Right atrium auricular region (tissue), 2 donors: ENCODE measurements around the gene SIL1. TPM values are rescaled to one million over a fixed set of nuclear protein-coding genes. Genes with fewer than 3 reads are reported as not detected.

Source experiments
- DNase-seq: peaks from one replicate; pipeline ENCODE4 v3.0.0-alpha.2; 2019; ENCODE audit warnings: low spot score
- H3K27ac ChIP-seq, 2 donors: fragments of 200-600 bp; sonication (generic); 1 replicate in 1 of 2; 2 replicates in 1 of 2; pipeline ENCODE4 v1.5.1; 2016 to 2019
- H3K27me3 ChIP-seq, 2 donors: fragments of 200-600 bp; sonication (generic); one replicate each; pipeline versions ENCODE4 v1.5.1 to v1.6.0; 2017 to 2019
- H3K36me3 ChIP-seq: fragments of 200-600 bp; sonication (generic); one replicate; pipeline ENCODE4 v1.5.1; 2016
- H3K4me1 ChIP-seq, 2 donors: fragments of 200-600 bp; sonication (generic); one replicate each; pipeline versions ENCODE4 v1.5.1 to v1.6.0; 2017 to 2019
- H3K4me3 ChIP-seq, 2 donors: fragments of 200-600 bp; sonication (generic); 1 replicate in 1 of 2; 2 replicates in 1 of 2; pipeline ENCODE4 v1.5.1; 2017 to 2019; ENCODE audit warnings: mild to moderate bottlenecking in 1 of 2, moderate library complexity in 1 of 2
- H3K9me3 ChIP-seq, 2 donors: fragments of 200-600 bp; sonication (generic); one replicate each; pipeline ENCODE4 v1.5.1; 2019
- total RNA-seq, 2 donors: library from RNA; depleted of rRNA; stranded (reverse); fragments of >200 nt; gene quantifications; one replicate each; pipeline ENCODE4 v1.1.0, GENCODE V29; 2016
- TF ChIP-seq, protein P1 (sequence below), 2 donors: fragments of 200-600 bp; sonication (generic); IDR thresholded peaks; one replicate each; pipeline ENCODE4 v1.5.1; 2019; ENCODE audit warnings: antibody characterized with exemption in 2 of 2

The SIL1 gene
- total RNA-seq, 2 donors from 2014 or later: 32.7 to 41.3 TPM

DNA sequence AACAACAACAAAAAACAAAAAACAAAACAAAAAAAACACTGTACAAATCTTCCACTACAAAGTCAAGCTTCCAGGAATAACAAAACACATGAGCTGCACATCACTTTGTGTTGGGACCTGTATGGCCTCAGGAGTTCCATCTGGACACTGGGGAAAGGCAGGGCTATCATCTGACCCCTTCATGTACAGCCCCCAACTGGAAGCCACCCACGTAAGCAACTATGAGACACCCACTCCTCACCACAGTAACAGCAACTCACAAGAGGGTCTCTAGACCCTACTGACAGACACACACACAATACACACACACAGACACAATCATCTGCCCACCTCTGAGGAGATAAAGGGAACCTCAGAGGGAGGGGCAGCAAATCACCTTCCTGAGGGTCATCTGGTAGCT lies 241.4 kb downstream of the SIL1 start:
- H3K27ac ChIP-seq: no peak overlapping the region
- no peak for DNase-seq
- TF ChIP-seq, protein P1, sequence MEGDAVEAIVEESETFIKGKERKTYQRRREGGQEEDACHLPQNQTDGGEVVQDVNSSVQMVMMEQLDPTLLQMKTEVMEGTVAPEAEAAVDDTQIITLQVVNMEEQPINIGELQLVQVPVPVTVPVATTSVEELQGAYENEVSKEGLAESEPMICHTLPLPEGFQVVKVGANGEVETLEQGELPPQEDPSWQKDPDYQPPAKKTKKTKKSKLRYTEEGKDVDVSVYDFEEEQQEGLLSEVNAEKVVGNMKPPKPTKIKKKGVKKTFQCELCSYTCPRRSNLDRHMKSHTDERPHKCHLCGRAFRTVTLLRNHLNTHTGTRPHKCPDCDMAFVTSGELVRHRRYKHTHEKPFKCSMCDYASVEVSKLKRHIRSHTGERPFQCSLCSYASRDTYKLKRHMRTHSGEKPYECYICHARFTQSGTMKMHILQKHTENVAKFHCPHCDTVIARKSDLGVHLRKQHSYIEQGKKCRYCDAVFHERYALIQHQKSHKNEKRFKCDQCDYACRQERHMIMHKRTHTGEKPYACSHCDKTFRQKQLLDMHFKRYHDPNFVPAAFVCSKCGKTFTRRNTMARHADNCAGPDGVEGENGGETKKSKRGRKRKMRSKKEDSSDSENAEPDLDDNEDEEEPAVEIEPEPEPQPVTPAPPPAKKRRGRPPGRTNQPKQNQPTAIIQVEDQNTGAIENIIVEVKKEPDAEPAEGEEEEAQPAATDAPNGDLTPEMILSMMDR (IDR thresholded peaks at IDR 0.05): no peak
- no peaks in the 10 kb centered on the region for H3K36me3 ChIP-seq
- H3K9me3 ChIP-seq: no peaks in the 10 kb centered on the region
- no peak overlapping the region for H3K4me3 ChIP-seq
- H3K27me3 ChIP-seq: no peaks in the 10 kb centered on the region
- H3K4me1 ChIP-seq: peaks cover 0 to 43% of the 10 kb centered on the region in 2 donors

- Histone ChIP-seq H3K4me3 (no peak overlapping the region), H3K4me1 (peaks cover 0 to 53% of the 10 kb centered on the region in 2 donors), H3K27me3 (no peaks in the 10 kb centered on the region), H3K27ac (peak overlapping the region; percentile 85 to 94), H3K36me3 (no peaks in the 10 kb centered on the region), H3K9me3 (no peaks in the 10 kb centered on the region)
- no peak for DNase-seq
- TF ChIP-seq, protein P1 (IDR thresholded peaks at IDR 0.05): no peak
Observed at GRCh38 chr5:138955671-138956295, 242.4 kb downstream of the SIL1 start.

DNA sequence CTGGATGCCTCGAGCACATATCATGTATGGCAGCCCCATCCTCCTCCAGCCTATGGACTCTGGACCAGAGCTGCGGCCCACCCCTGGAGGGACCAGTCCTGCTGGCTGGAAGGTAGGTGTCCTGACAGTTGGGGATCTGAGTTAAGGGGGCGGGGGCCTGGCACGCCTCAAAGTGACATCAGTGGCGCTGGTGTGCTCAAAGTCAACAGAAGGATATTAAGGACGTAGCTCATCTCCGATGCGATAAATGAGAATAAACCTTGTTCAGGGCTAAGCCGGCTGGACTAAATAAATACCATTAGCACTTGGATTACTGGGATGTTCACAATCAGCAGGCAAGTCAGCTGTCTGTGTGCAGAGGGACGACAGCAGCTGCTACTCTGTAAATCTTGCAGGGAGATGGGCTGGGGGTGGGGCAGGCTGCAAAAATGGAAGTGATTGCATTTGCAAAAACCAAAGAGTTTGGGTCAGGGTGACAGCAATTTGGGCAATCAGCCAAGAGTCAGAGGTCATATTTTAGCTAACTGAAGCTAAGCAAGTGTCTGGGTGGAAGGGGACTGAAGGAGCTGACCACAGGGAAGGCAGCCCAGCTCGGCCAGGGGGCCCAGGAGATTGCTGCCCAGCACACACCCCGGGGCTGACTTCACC lies 243.0 kb downstream of the SIL1 start:
- DNase-seq: no peak

DNA sequence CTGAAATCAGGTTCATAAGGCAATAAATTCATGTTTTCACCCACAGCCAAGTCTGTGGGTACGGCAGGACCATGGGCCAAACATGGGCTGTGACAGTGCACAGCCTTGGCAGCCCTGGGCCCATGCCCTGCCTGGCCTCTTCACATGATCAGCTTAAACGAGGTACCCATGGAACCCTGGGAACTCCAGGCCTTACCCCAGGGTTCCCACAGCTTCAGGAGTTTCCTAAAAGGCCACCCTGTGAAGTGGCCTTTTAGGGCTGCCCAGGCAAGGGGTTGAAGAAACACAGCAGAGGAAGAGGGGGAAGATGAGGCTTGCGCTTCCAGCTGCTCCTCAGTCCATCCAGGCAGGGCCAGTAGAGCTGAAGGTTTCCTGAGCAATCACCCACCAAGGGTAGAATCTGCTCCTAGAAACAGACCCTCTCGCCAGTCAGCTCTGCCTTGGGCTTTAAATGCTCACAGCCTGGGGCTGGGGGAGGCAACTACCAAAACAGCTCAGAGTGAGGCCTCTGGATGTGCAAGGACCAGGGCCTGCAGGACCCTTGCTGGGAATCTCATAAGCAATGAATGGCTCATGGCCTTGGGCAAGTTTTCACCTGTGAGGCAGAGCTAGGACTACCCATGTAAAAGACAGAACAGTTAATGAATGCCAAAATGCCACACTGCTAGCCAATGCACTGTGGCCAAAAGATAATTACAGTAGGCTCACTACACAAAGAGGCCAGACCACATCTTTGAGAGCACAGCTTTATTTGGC lies 243.7 kb downstream of the SIL1 start:
- H3K27me3 ChIP-seq: no peaks in the 10 kb centered on the region
- H3K36me3 ChIP-seq: no peaks in the 10 kb centered on the region
- peaks cover 0 to 66% of the 10 kb centered on the region in 2 donors for H3K4me1 ChIP-seq
- DNase-seq: no peak
- TF ChIP-seq, protein P1 (IDR thresholded peaks at IDR 0.05): no peak
- no peak overlapping the region for H3K4me3 ChIP-seq
- no peaks in the 10 kb centered on the region for H3K9me3 ChIP-seq
- peak overlapping the region; percentile 85 to 94 for H3K27ac ChIP-seq

More for the DNA sequence above, 243.0 kb downstream of the SIL1 start:
- H3K9me3 ChIP-seq: no peaks in the 10 kb centered on the region
- peak overlapping the region; percentile 85 to 94 for H3K27ac ChIP-seq
- H3K4me1 ChIP-seq: peaks cover 0 to 60% of the 10 kb centered on the region in 2 donors
- no peak overlapping the region for H3K4me3 ChIP-seq
- H3K27me3 ChIP-seq: no peaks in the 10 kb centered on the region
- H3K36me3 ChIP-seq: no peaks in the 10 kb centered on the region
- TF ChIP-seq, protein P1 (IDR thresholded peaks at IDR 0.05): no peak

GRCh38 chr5:138953387-138954256 lies 244.5 kb downstream of the SIL1 start:
- no peaks in the 10 kb centered on the region for H3K9me3 ChIP-seq

More at GRCh38 chr5:138953387-138954256, 244.5 kb downstream of the SIL1 start:
- Histone ChIP-seq H3K36me3 (no peaks in the 10 kb centered on the region), H3K27ac (peak overlapping the region; percentile 85 to 94), H3K4me1 (peaks cover 0 to 74% of the 10 kb centered on the region in 2 donors), H3K4me3 (peak overlapping the region in 1 of 2 donors; percentile 3), H3K27me3 (no peaks in the 10 kb centered on the region)
- TF ChIP-seq, protein P1 (IDR thresholded peaks at IDR 0.05): no peak
- DNase-seq: peak; percentile 90
